ENCODE data around the gene DNAJB9.
"Not testable (repeated sequence)": the region's sequence is repeated elsewhere in the genome, so short reads cannot be mapped to it uniquely, and the experiment has no call there.

The DNAJB9 gene

DNA sequence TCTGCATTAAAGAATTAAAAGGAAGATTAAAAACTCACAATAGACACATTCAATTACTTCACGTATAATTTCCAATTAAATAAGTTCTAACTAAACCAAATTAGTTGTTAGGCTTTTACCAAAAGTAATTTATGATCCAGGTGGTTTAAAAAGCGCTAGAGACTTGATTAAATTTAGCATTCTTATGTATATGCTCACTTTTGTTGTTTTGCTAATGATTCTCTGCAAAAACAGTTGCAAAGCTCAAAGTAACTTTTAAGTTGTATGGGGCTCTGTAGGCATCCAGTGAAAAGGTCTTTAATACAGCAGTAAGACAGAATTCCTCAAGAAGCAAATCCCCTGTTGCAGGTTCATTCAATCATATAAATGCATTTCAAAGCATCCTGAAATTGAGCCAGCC is 28.2 kb upstream of the DNAJB9 start:
- Histone ChIP-seq H3K9me3 (ENCODE audit: low read length) (no peaks in the 10 kb centered on the region), H3K4me2 (ENCODE audit: low read length) (no peak overlapping the region), H3K27ac (ENCODE audit: low read depth, low read length, poor library complexity, severe bottlenecking) (no peak overlapping the region), H3K4me1 (ENCODE audit: insufficient read depth, low read length, severe bottlenecking) (no peaks in the 10 kb centered on the region), H3K36me3 (ENCODE audit: insufficient read depth, low read length) (no peaks in the 10 kb centered on the region), H3K79me2 (ENCODE audit: insufficient read depth, low read length) (no peaks in the 10 kb centered on the region), H3K27me3 (ENCODE audit: insufficient read depth, low read length) (no peaks in the 10 kb centered on the region), H4K20me1 (ENCODE audit: insufficient read depth, low read length) (no peaks in the 10 kb centered on the region), H3K9ac (ENCODE audit: low read length) (no peak overlapping the region), H3F3A (ENCODE audit: insufficient read depth, low read length) (no peaks in the 10 kb centered on the region), H3K9me2 (ENCODE audit: low read depth, low read length) (no peaks in the 10 kb centered on the region), H2AFZ (ENCODE audit: low read length) (no peak overlapping the region), H3K4me3 (ENCODE audit: low read depth, low read length, poor library complexity, severe bottlenecking) (no peak overlapping the region)
- TF ChIP-seq CTCF (IDR thresholded peaks at IDR 0.05; ENCODE audit: low read length) (no peak), EZH2 (IDR thresholded peaks at IDR 0.05; ENCODE audit: borderline replicate concordance, low read length) (no peak)

- H3K4me2 ChIP-seq (ENCODE audit: low read length); H3K27ac ChIP-seq (ENCODE audit: low read depth, low read length, poor library complexity, severe bottlenecking); H3F3A ChIP-seq (ENCODE audit: insufficient read depth, low read length); H2AFZ ChIP-seq (ENCODE audit: low read length); H3K9ac ChIP-seq (ENCODE audit: low read length); H3K9me2 ChIP-seq (ENCODE audit: low read depth, low read length); H3K9me3 ChIP-seq (ENCODE audit: low read length); H4K20me1 ChIP-seq (ENCODE audit: insufficient read depth, low read length); H3K36me3 ChIP-seq (ENCODE audit: insufficient read depth, low read length); H3K4me3 ChIP-seq (ENCODE audit: low read depth, low read length, poor library complexity, severe bottlenecking); H3K79me2 ChIP-seq (ENCODE audit: insufficient read depth, low read length); H3K27me3 ChIP-seq (ENCODE audit: insufficient read depth, low read length): not testable (repeated sequence)
- H3K4me1 ChIP-seq (ENCODE audit: insufficient read depth, low read length, severe bottlenecking), result peaks cover 19% of the 10 kb centered on the region
These were observed 21.4 kb upstream of the DNAJB9 start for GRCh38 chr7:108548141-108548896.

GRCh38 chr7:108556665-108557064 is 13.0 kb upstream of the DNAJB9 start:
- not testable (repeated sequence) for H3K9me2 ChIP-seq (ENCODE audit: low read depth, low read length)

GRCh38 chr7:108557191-108557590 is 12.5 kb upstream of the DNAJB9 start:
- no peak overlapping the region for H3K4me2 ChIP-seq (ENCODE audit: low read length)
- H3K27me3 ChIP-seq (ENCODE audit: insufficient read depth, low read length), result no peaks in the 10 kb centered on the region
- peaks cover 8% of the 10 kb centered on the region for H3K36me3 ChIP-seq (ENCODE audit: insufficient read depth, low read length)
- H3K9me2 ChIP-seq (ENCODE audit: low read depth, low read length), result no peaks in the 10 kb centered on the region
- no peak overlapping the region for H3K4me3 ChIP-seq (ENCODE audit: low read depth, low read length, poor library complexity, severe bottlenecking)
- no peak overlapping the region for H3K27ac ChIP-seq (ENCODE audit: low read depth, low read length, poor library complexity, severe bottlenecking)
- peaks cover 16% of the 10 kb centered on the region for H3K9me3 ChIP-seq (ENCODE audit: low read length)
- peaks cover 8% of the 10 kb centered on the region for H3K4me1 ChIP-seq (ENCODE audit: insufficient read depth, low read length, severe bottlenecking)
- no peak overlapping the region for H2AFZ ChIP-seq (ENCODE audit: low read length)
- TF ChIP-seq EZH2 (IDR thresholded peaks at IDR 0.05; ENCODE audit: borderline replicate concordance, low read length) (no peak), CTCF (IDR thresholded peaks at IDR 0.05; ENCODE audit: low read length) (no peak)
- no peaks in the 10 kb centered on the region for H4K20me1 ChIP-seq (ENCODE audit: insufficient read depth, low read length)
- no peak overlapping the region for H3K9ac ChIP-seq (ENCODE audit: low read length)
- H3K79me2 ChIP-seq (ENCODE audit: insufficient read depth, low read length), result no peaks in the 10 kb centered on the region; the same call in 1 of the 2 replicates
- peaks cover 3% of the 10 kb centered on the region; the same call in 1 of the 2 replicates for H3F3A ChIP-seq (ENCODE audit: insufficient read depth, low read length)

More at GRCh38 chr7:108556665-108557064, 13.0 kb upstream of the DNAJB9 start:
- not testable (repeated sequence) for H4K20me1 ChIP-seq (ENCODE audit: insufficient read depth, low read length); H3K79me2 ChIP-seq (ENCODE audit: insufficient read depth, low read length); H3K4me2 ChIP-seq (ENCODE audit: low read length); H3K9ac ChIP-seq (ENCODE audit: low read length); H3K27ac ChIP-seq (ENCODE audit: low read depth, low read length, poor library complexity, severe bottlenecking); H3K36me3 ChIP-seq (ENCODE audit: insufficient read depth, low read length); H3K27me3 ChIP-seq (ENCODE audit: insufficient read depth, low read length); H2AFZ ChIP-seq (ENCODE audit: low read length); H3F3A ChIP-seq (ENCODE audit: insufficient read depth, low read length); H3K4me3 ChIP-seq (ENCODE audit: low read depth, low read length, poor library complexity, severe bottlenecking)
- Histone ChIP-seq H3K4me1 (ENCODE audit: insufficient read depth, low read length, severe bottlenecking) (peaks cover 13% of the 10 kb centered on the region), H3K9me3 (ENCODE audit: low read length) (peaks cover 16% of the 10 kb centered on the region)
